ENCODE data around the gene KRTAP9-3. TPM values are rescaled to one million over a fixed set of nuclear protein-coding genes. Genes with fewer than 3 reads are reported as not detected.
"Not testable (repeated sequence)": the region's sequence is repeated elsewhere in the genome, so short reads cannot be mapped to it uniquely, and the experiment has no call there.

The KRTAP9-3 gene
- total RNA-seq, 4 donors from 2014 or later: not detected

- TF ChIP-seq, protein P1, sequence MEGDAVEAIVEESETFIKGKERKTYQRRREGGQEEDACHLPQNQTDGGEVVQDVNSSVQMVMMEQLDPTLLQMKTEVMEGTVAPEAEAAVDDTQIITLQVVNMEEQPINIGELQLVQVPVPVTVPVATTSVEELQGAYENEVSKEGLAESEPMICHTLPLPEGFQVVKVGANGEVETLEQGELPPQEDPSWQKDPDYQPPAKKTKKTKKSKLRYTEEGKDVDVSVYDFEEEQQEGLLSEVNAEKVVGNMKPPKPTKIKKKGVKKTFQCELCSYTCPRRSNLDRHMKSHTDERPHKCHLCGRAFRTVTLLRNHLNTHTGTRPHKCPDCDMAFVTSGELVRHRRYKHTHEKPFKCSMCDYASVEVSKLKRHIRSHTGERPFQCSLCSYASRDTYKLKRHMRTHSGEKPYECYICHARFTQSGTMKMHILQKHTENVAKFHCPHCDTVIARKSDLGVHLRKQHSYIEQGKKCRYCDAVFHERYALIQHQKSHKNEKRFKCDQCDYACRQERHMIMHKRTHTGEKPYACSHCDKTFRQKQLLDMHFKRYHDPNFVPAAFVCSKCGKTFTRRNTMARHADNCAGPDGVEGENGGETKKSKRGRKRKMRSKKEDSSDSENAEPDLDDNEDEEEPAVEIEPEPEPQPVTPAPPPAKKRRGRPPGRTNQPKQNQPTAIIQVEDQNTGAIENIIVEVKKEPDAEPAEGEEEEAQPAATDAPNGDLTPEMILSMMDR (IDR thresholded peaks at IDR 0.05; ENCODE audit: low read depth): not testable (repeated sequence)
These were observed 43.5 kb downstream of the KRTAP9-3 start, which contains the start of gene KRTAP9-7 for GRCh38 chr17:41275648-41276190. Gene KRTAP9-7, plus strand, starts transcription at chr17:41275698. Its CDS starts 0 bp downstream, at chr17:41275698.

GRCh38 chr17:41278176-41278955 lies 46.1 kb downstream of the KRTAP9-3 start:
- TF ChIP-seq, protein P1 (IDR thresholded peaks at IDR 0.05; ENCODE audit: low read depth): no peak

Small RNA genes lying within 50 kb of the gene (small RNA-seq; reads per million reads assigned to genes)
- not detected for gene KRTAP4-17P
- not detected for gene KRTAP9-10P

Other genes with a start within 250 kb of the KRTAP9-3 start
- not detected for gene KRT40, start 248.1 kb upstream of the KRTAP9-3 start, total RNA-seq
- not detected for gene KRTAP3-3, start 238.3 kb upstream of the KRTAP9-3 start, total RNA-seq
- not detected for gene KRTAP3-2, start 232.5 kb upstream of the KRTAP9-3 start, total RNA-seq
- gene KRTAP3-1, start 223.3 kb upstream of the KRTAP9-3 start, total RNA-seq: not detected
- not detected for gene KRTAP1-5, start 205.2 kb upstream of the KRTAP9-3 start, total RNA-seq
- gene KRTAP1-4, start 202.3 kb upstream of the KRTAP9-3 start, total RNA-seq: not detected
- not detected for gene KRTAP1-3, start 197.6 kb upstream of the KRTAP9-3 start, total RNA-seq
- gene KRTAP1-1, start 191.0 kb upstream of the KRTAP9-3 start, total RNA-seq: not detected
- not detected for gene KRTAP2-1, start 185.1 kb upstream of the KRTAP9-3 start, total RNA-seq
- not detected for gene KRTAP2-2, start 177.2 kb upstream of the KRTAP9-3 start, total RNA-seq
- not detected for gene KRTAP2-3, start 172.3 kb upstream of the KRTAP9-3 start, total RNA-seq
- gene KRTAP2-4, start 166.6 kb upstream of the KRTAP9-3 start, total RNA-seq: not detected
- gene KRTAP4-7, start 148.3 kb upstream of the KRTAP9-3 start, total RNA-seq: not detected
- gene KRTAP4-8, start 134.3 kb upstream of the KRTAP9-3 start, total RNA-seq: not detected
- not detected for gene KRTAP4-16, start 130.2 kb upstream of the KRTAP9-3 start, total RNA-seq
- gene KRTAP4-9, start 127.1 kb upstream of the KRTAP9-3 start, total RNA-seq: not detected
- not detected for gene KRTAP4-11, start 114.1 kb upstream of the KRTAP9-3 start, total RNA-seq
- not detected for gene KRTAP4-12, start 108.3 kb upstream of the KRTAP9-3 start, total RNA-seq
- gene KRTAP4-6, start 91.9 kb upstream of the KRTAP9-3 start, total RNA-seq: not detected
- not detected for gene KRTAP4-5, start 82.6 kb upstream of the KRTAP9-3 start, total RNA-seq
- not detected for gene KRTAP4-4, start 71.7 kb upstream of the KRTAP9-3 start, total RNA-seq
- gene KRTAP4-3, start 64.2 kb upstream of the KRTAP9-3 start, total RNA-seq: not detected
- gene KRTAP4-2, start 54.2 kb upstream of the KRTAP9-3 start, total RNA-seq: not detected
- not detected for gene KRTAP4-1, start 47.5 kb upstream of the KRTAP9-3 start, total RNA-seq
- not detected for gene KRTAP9-1, start 42.6 kb upstream of the KRTAP9-3 start, total RNA-seq
- gene KRTAP9-2, start 5.8 kb upstream of the KRTAP9-3 start, total RNA-seq: not detected
- gene KRTAP9-8, start 5.5 kb downstream of the KRTAP9-3 start, total RNA-seq: not detected
- gene KRTAP9-4, start 17.2 kb downstream of the KRTAP9-3 start, total RNA-seq: not detected
- gene KRTAP9-9, start 22.9 kb downstream of the KRTAP9-3 start, total RNA-seq: not detected
- gene KRTAP9-6, start 32.9 kb downstream of the KRTAP9-3 start, total RNA-seq: not detected
- not detected for gene KRTAP9-7, start 43.2 kb downstream of the KRTAP9-3 start, total RNA-seq
- not detected for gene KRTAP29-1, start 70.4 kb downstream of the KRTAP9-3 start, total RNA-seq
- gene KRTAP16-1, start 76.9 kb downstream of the KRTAP9-3 start, total RNA-seq: not detected
- gene KRTAP17-1, start 83.3 kb downstream of the KRTAP9-3 start, total RNA-seq: not detected
- not detected for gene KRT33A, start 118.4 kb downstream of the KRTAP9-3 start, total RNA-seq
- gene KRT33B, start 137.4 kb downstream of the KRTAP9-3 start, total RNA-seq: not detected
- gene KRT34, start 149.9 kb downstream of the KRTAP9-3 start, total RNA-seq: not detected
- gene KRT31, start 165.2 kb downstream of the KRTAP9-3 start, total RNA-seq: not detected
- not detected for gene KRT37, start 192.1 kb downstream of the KRTAP9-3 start, total RNA-seq
- not detected for gene KRT38, start 208.5 kb downstream of the KRTAP9-3 start, total RNA-seq
- not detected for gene KRT32, start 234.9 kb downstream of the KRTAP9-3 start, total RNA-seq
- gene KRT35, start 248.7 kb downstream of the KRTAP9-3 start, total RNA-seq: not detected